GM12865 (cell line): ENCODE measurements around the gene ANKDD1B.

Source experiments
- DNase-seq: peaks from one replicate; pipeline ENCODE4 v3.0.0; 2010; ENCODE audit warnings: low read depth
- H3K4me3 ChIP-seq: 2 replicates; pipeline ENCODE4 v1.5.1; 2011; ENCODE audit warnings: mild to moderate bottlenecking, low read depth, low read length, control low read depth
- CTCF ChIP-seq: IDR thresholded peaks from 2 replicates; pipeline ENCODE4 v1.5.1; 2011; ENCODE audit warnings: low read length, control low read depth, low read depth, inconsistent platforms; ENCODE audit not compliant: insufficient read depth; ENCODE audit errors: missing control alignments

ANKDD1B gene

GRCh38 chr5:75701856-75702255 is 90.6 kb downstream of the ANKDD1B start:
- DNase-seq: no peak
- TF ChIP-seq CTCF: no peak
- no peak overlapping the region for H3K4me3 ChIP-seq

- no peak for TF ChIP-seq CTCF
- DNase-seq: no peak
- H3K4me3 ChIP-seq: no peak overlapping the region
These were observed 94.8 kb downstream of the ANKDD1B start for GRCh38 chr5:75706016-75706415.

GRCh38 chr5:75706775-75707174 is 95.5 kb downstream of the ANKDD1B start:
- no peak overlapping the region for H3K4me3 ChIP-seq
- TF ChIP-seq CTCF: no peak
- DNase-seq: no peak

GRCh38 chr5:75707911-75708509 is 96.8 kb downstream of the ANKDD1B start:
- DNase-seq: no peak
- no peak for TF ChIP-seq CTCF
- no peak overlapping the region for H3K4me3 ChIP-seq

- TF ChIP-seq CTCF: no peak
- H3K4me3 ChIP-seq: no peak overlapping the region
- no peak for DNase-seq
These were observed 99.4 kb downstream of the ANKDD1B start for GRCh38 chr5:75710637-75711036.

GRCh38 chr5:75711151-75711550 is 99.9 kb downstream of the ANKDD1B start:
- no peak for DNase-seq
- no peak overlapping the region for H3K4me3 ChIP-seq
- no peak for TF ChIP-seq CTCF

- H3K4me3 ChIP-seq: no peak overlapping the region
- no peak for TF ChIP-seq CTCF
- no peak for DNase-seq
These were observed 100.8 kb downstream of the ANKDD1B start for GRCh38 chr5:75712091-75712490.
